IPS-20b (cell line): ENCODE measurements around the gene TXNRD3.
"Not testable (repeated sequence)": the region's sequence is repeated elsewhere in the genome, so short reads cannot be mapped to it uniquely, and the experiment has no call there.

Experiments used
- H3K27ac ChIP-seq: one replicate; pipeline ENCODE4 v1.5.1; 2013; ENCODE audit warnings: low read length
- H3K27me3 ChIP-seq: 2 replicates; pipeline ENCODE4 v1.6.1; 2013; ENCODE audit warnings: mild to moderate bottlenecking, low read length, inconsistent platforms; ENCODE audit not compliant: insufficient read depth
- H3K36me3 ChIP-seq: 2 replicates; pipeline ENCODE4 v1.6.1; 2013; ENCODE audit warnings: low read depth, mild to moderate bottlenecking, inconsistent platforms, low read length, moderate library complexity; ENCODE audit not compliant: insufficient read depth
- H3K4me1 ChIP-seq: 2 replicates; pipeline ENCODE4 v1.6.1; 2013; ENCODE audit warnings: mild to moderate bottlenecking, control low read depth, inconsistent platforms, low read length, moderate library complexity; ENCODE audit not compliant: insufficient read depth
- H3K4me3 ChIP-seq: 2 replicates; pipeline ENCODE4 v1.5.1; 2013; ENCODE audit warnings: mild to moderate bottlenecking, low read length, inconsistent platforms
- H3K9ac ChIP-seq: 2 replicates; pipeline ENCODE4 v1.6.1; 2013; ENCODE audit warnings: low read depth, mild to moderate bottlenecking, inconsistent platforms, low read length, moderate library complexity
- H3K9me3 ChIP-seq: 2 replicates; pipeline ENCODE4 v1.6.1; 2013; ENCODE audit warnings: mild to moderate bottlenecking, low read depth, low read length, inconsistent platforms; ENCODE audit not compliant: insufficient read depth

Gene TXNRD3

GRCh38 chr3:126630020-126630419, 24.9 kb downstream of the TXNRD3 start:
- Histone ChIP-seq H3K9ac (no peak overlapping the region), H3K27ac (no peak overlapping the region), H3K9me3 (no peaks in the 10 kb centered on the region), H3K4me3 (no peak overlapping the region), H3K4me1 (no peaks in the 10 kb centered on the region), H3K36me3 (no peaks in the 10 kb centered on the region), H3K27me3 (no peaks in the 10 kb centered on the region)

- not testable (repeated sequence) for H3K4me3 ChIP-seq, H3K27me3 ChIP-seq, H3K27ac ChIP-seq, H3K4me1 ChIP-seq, H3K9me3 ChIP-seq, H3K9ac ChIP-seq, H3K36me3 ChIP-seq
Observed at GRCh38 chr3:126625735-126626134, 29.2 kb downstream of the TXNRD3 start.

- Histone ChIP-seq H3K9ac (no peak overlapping the region), H3K9me3 (no peaks in the 10 kb centered on the region), H3K27me3 (no peaks in the 10 kb centered on the region), H3K27ac (no peak overlapping the region), H3K4me3 (no peak overlapping the region), H3K36me3 (no peaks in the 10 kb centered on the region), H3K4me1 (no peaks in the 10 kb centered on the region)
Observed at GRCh38 chr3:126622694-126623093, 32.2 kb downstream of the TXNRD3 start.

DNA sequence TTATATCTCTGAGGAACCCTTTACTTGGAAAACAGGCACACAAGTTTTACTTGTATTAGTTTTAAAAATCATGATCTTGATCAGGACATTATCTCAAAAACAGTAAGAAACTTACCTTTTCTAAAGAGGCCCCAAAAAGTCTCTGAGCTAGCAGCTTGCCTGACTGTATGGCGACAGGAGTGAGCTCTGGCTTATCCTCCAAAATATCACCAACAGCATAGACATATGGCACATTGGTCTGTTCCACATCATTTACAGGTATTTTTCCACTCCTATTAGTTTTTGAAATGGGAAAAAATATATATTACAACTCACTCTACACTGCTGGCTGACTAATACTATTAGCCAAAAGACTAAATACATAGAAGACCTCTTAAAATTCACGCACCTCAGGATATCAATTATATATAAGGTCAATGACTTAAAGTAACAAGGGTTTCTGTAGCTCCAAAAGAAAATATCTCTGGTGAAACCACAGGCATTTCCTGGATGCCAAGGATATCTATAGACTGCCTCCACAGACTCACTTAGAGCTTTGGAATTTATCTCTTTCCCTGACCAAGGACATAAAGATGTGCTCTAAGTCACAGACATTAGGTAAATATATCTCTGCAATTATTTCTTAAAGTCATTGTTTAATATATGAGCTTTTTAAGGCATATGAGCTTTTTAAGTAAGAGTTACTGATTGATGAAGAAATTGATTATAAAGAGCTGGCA, 33.1 kb downstream of the TXNRD3 start:
- H3K27me3 ChIP-seq = no peaks in the 10 kb centered on the region
- H3K36me3 ChIP-seq = no peaks in the 10 kb centered on the region
- no peak overlapping the region for H3K9ac ChIP-seq
- no peaks in the 10 kb centered on the region for H3K9me3 ChIP-seq
- no peaks in the 10 kb centered on the region for H3K4me1 ChIP-seq
- no peak overlapping the region for H3K27ac ChIP-seq
- no peak overlapping the region for H3K4me3 ChIP-seq

- no peak overlapping the region for H3K27ac ChIP-seq
- no peaks in the 10 kb centered on the region for H3K36me3 ChIP-seq
- no peaks in the 10 kb centered on the region for H3K9me3 ChIP-seq
- no peaks in the 10 kb centered on the region for H3K4me1 ChIP-seq
- no peak overlapping the region for H3K9ac ChIP-seq
- H3K4me3 ChIP-seq = no peak overlapping the region
- no peaks in the 10 kb centered on the region for H3K27me3 ChIP-seq
Observed at GRCh38 chr3:126621171-126621570, 33.8 kb downstream of the TXNRD3 start.

- Histone ChIP-seq H3K4me1 (no peaks in the 10 kb centered on the region), H3K4me3 (no peak overlapping the region), H3K27me3 (no peaks in the 10 kb centered on the region), H3K9me3 (no peaks in the 10 kb centered on the region), H3K36me3 (no peaks in the 10 kb centered on the region), H3K27ac (no peak overlapping the region), H3K9ac (no peak overlapping the region)
Observed at GRCh38 chr3:126620738-126621137, 34.2 kb downstream of the TXNRD3 start.

GRCh38 chr3:126618760-126619159, 36.2 kb downstream of the TXNRD3 start:
- H3K9me3 ChIP-seq = no peaks in the 10 kb centered on the region
- no peaks in the 10 kb centered on the region for H3K36me3 ChIP-seq
- H3K9ac ChIP-seq = no peak overlapping the region
- H3K4me3 ChIP-seq = no peak overlapping the region
- H3K27ac ChIP-seq = no peak overlapping the region
- no peaks in the 10 kb centered on the region for H3K4me1 ChIP-seq
- no peaks in the 10 kb centered on the region for H3K27me3 ChIP-seq

DNA sequence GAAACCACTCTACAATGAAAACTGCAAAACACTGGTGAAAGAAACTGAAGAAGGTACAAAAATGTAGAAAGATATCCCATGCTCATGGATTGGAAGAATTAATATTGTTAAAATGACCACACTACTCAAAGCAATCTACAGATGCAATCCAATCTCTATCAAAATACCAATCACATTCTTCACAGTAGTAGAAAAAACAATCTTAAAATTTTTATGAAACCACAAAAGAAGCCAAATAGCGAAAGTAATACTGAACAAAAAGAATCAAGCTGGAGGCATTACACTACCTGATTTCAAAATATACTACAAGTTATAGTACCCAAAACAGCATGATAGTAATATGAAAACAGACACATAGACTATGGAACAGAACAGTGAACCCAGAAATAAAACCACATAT, 36.9 kb downstream of the TXNRD3 start:
- no peaks in the 10 kb centered on the region for H3K9me3 ChIP-seq
- no peak overlapping the region for H3K27ac ChIP-seq
- no peaks in the 10 kb centered on the region for H3K4me1 ChIP-seq
- H3K27me3 ChIP-seq = no peaks in the 10 kb centered on the region
- H3K36me3 ChIP-seq = no peaks in the 10 kb centered on the region
- no peak overlapping the region for H3K9ac ChIP-seq
- H3K4me3 ChIP-seq = no peak overlapping the region

GRCh38 chr3:126617571-126617970, 37.4 kb downstream of the TXNRD3 start:
- H3K4me1 ChIP-seq = no peaks in the 10 kb centered on the region
- no peaks in the 10 kb centered on the region for H3K36me3 ChIP-seq
- no peaks in the 10 kb centered on the region for H3K27me3 ChIP-seq
- no peak overlapping the region for H3K9ac ChIP-seq
- no peak overlapping the region for H3K4me3 ChIP-seq
- H3K27ac ChIP-seq = no peak overlapping the region
- no peaks in the 10 kb centered on the region for H3K9me3 ChIP-seq

GRCh38 chr3:126616931-126617330, 38.0 kb downstream of the TXNRD3 start:
- H3K27ac ChIP-seq = no peak overlapping the region
- no peaks in the 10 kb centered on the region for H3K36me3 ChIP-seq
- no peaks in the 10 kb centered on the region for H3K4me1 ChIP-seq
- no peaks in the 10 kb centered on the region for H3K9me3 ChIP-seq
- no peaks in the 10 kb centered on the region for H3K27me3 ChIP-seq
- no peak overlapping the region for H3K4me3 ChIP-seq
- H3K9ac ChIP-seq = no peak overlapping the region

DNA sequence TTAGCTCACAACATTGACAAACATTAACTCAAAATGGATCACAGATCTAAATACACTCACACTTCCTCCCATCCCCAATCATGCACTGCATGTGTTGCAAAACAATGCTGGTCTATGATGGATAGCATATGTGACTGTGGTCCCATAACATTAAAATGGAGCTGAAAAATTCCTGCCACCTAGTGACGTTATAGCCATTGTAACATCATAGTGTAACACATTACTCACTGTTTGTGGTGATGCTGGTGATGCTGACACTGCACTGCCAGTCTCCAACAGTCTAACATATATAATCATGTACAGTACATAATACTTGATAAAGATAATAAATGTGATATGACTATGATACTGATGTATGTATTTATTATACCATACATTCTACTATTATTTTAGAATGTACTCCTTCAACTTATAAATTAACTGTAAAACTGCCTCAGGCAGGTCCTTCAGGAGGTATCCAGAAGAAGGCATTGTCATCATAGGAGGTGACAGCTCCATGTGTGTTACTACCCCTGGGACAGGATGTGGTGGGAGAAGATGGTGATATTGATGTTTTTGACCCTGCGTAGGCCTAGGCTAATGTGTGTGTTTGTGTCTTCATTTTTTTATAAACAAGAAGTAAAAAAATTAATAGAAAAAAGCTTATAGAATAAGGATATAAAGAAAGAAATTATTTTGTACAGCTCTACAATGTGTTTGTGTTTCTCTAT, 41.3 kb downstream of the TXNRD3 start:
- Histone ChIP-seq H3K9ac (no peak overlapping the region), H3K36me3 (no peaks in the 10 kb centered on the region), H3K9me3 (no peaks in the 10 kb centered on the region), H3K4me3 (no peak overlapping the region), H3K4me1 (no peaks in the 10 kb centered on the region), H3K27ac (no peak overlapping the region), H3K27me3 (no peaks in the 10 kb centered on the region)

GRCh38 chr3:126612479-126613205, 42.3 kb downstream of the TXNRD3 start:
- H3K9ac ChIP-seq = no peak overlapping the region
- H3K27ac ChIP-seq = no peak overlapping the region
- no peaks in the 10 kb centered on the region for H3K27me3 ChIP-seq
- no peaks in the 10 kb centered on the region for H3K9me3 ChIP-seq
- no peak overlapping the region for H3K4me3 ChIP-seq
- H3K4me1 ChIP-seq = no peaks in the 10 kb centered on the region
- no peaks in the 10 kb centered on the region for H3K36me3 ChIP-seq
